CD14-positive monocyte (primary cell): ENCODE results near the gene CERKL. TPM values are rescaled to one million over a fixed set of nuclear protein-coding genes. Genes with fewer than 3 reads are reported as not detected.

Experiments used
- DNase-seq, 3 donors: peaks; one replicate each; pipeline ENCODE4 v3.0.0-alpha.2; 2011 to 2022
- H2AFZ ChIP-seq: 2 replicates; pipeline ENCODE4 v1.6.0; 2012; ENCODE audit warnings: mild to moderate bottlenecking, low read depth, low read length, inconsistent platforms; ENCODE audit not compliant: insufficient read depth, poor library complexity, severe bottlenecking
- H3K27ac ChIP-seq, 2 donors: 1 replicate in 1 of 2; 2 replicates in 1 of 2; pipeline ENCODE4 v1.5.1; 2012 to 2013; ENCODE audit warnings: low read length in 2 of 2, control low read depth in 1 of 2, inconsistent platforms in 1 of 2, low read depth in 1 of 2, mild to moderate bottlenecking in 1 of 2
- H3K27me3 ChIP-seq, 2 donors: one replicate each; pipeline versions ENCODE4 v1.6.0 to v1.6.1; 2011 to 2013; ENCODE audit warnings: low read length in 2 of 2; ENCODE audit not compliant: control insufficient read depth in 2 of 2, insufficient read depth in 2 of 2
- H3K36me3 ChIP-seq, 2 donors: replicated peaks in 1 of 2; 1 replicate in 1 of 2; 2 replicates in 1 of 2; pipeline versions ENCODE4 v1.5.1 to v1.6.1; 2012 to 2013; ENCODE audit warnings: low read length in 2 of 2, control low read depth in 1 of 2, inconsistent platforms in 1 of 2, mild to moderate bottlenecking in 1 of 2; ENCODE audit not compliant: insufficient read depth in 2 of 2, control insufficient read depth in 1 of 2
- H3K4me1 ChIP-seq, 2 donors: 1 replicate in 1 of 2; 2 replicates in 1 of 2; pipeline versions ENCODE4 v1.5.1 to v1.6.1; 2012 to 2013; ENCODE audit warnings: low read length in 2 of 2, control low read depth in 1 of 2, inconsistent platforms in 1 of 2, mild to moderate bottlenecking in 1 of 2, moderate library complexity in 1 of 2; ENCODE audit not compliant: insufficient read depth in 2 of 2, control insufficient read depth in 1 of 2
- H3K4me2 ChIP-seq: replicated peaks from 2 replicates; pipeline ENCODE3; 2012; ENCODE audit warnings: low read length, moderate library complexity, mild to moderate bottlenecking; ENCODE audit not compliant: poor library complexity, severe bottlenecking; ENCODE audit errors: extremely low read depth
- H3K4me3 ChIP-seq, 3 experiments: fragments of 200-600 bp in 1 of 3; sonication (generic) in 1 of 3; replicated peaks in 1 of 3; 1 replicate in 2 of 3; 2 replicates in 1 of 3; pipeline ENCODE4 v1.5.1; 2011 to 2013; ENCODE audit warnings: low read length in 3 of 3, mild to moderate bottlenecking in 3 of 3, control low read depth in 2 of 3, low read depth in 2 of 3, inconsistent platforms in 1 of 3, moderate library complexity in 1 of 3
- H3K79me2 ChIP-seq: 2 replicates; pipeline ENCODE4 v1.6.0; 2012; ENCODE audit warnings: mild to moderate bottlenecking, control low read depth, inconsistent platforms, low read length, moderate library complexity; ENCODE audit not compliant: insufficient read depth
- H3K9ac ChIP-seq: 2 replicates; pipeline ENCODE4 v1.6.0; 2017; ENCODE audit warnings: low read length, mild to moderate bottlenecking; ENCODE audit not compliant: insufficient read depth, poor library complexity, severe bottlenecking
- H3K9me3 ChIP-seq, 2 donors: replicated peaks in 1 of 2; 1 replicate in 1 of 2; 2 replicates in 1 of 2; pipeline versions ENCODE4 v1.5.1 to v1.6.1; 2012 to 2013; ENCODE audit warnings: low read length in 2 of 2, control low read depth in 1 of 2; ENCODE audit not compliant: control insufficient read depth in 1 of 2, insufficient read depth in 1 of 2
- H4K20me1 ChIP-seq: 2 replicates; pipeline ENCODE4 v1.6.0; 2012; ENCODE audit warnings: mild to moderate bottlenecking, low read length, control low read depth, moderate library complexity; ENCODE audit not compliant: insufficient read depth
- H3K27ac Mint-ChIP-seq, 7 donors: one replicate each; pipeline ENCODE4 v1.8.0; 2020; ENCODE audit warnings: mild to moderate bottlenecking in 7 of 7, mixed read lengths in 7 of 7, moderate library complexity in 6 of 7, inconsistent platforms in 2 of 7
- H3K27me3 Mint-ChIP-seq, 3 donors: one replicate each; pipeline ENCODE4 v1.8.0; 2021 to 2022; ENCODE audit warnings: low read depth in 3 of 3, mild to moderate bottlenecking in 3 of 3, mixed read lengths in 3 of 3, moderate library complexity in 3 of 3, inconsistent platforms in 1 of 3
- H3K36me3 Mint-ChIP-seq, 2 donors: one replicate each; pipeline ENCODE4 v1.8.0; 2020; ENCODE audit warnings: mixed read lengths in 2 of 2, inconsistent platforms in 1 of 2, mild to moderate bottlenecking in 1 of 2
- H3K4me1 Mint-ChIP-seq: one replicate; pipeline ENCODE4 v1.8.0; 2020; ENCODE audit warnings: mild to moderate bottlenecking, mixed read lengths
- H3K4me3 Mint-ChIP-seq, 2 donors: one replicate each; pipeline ENCODE4 v1.8.0; 2020; ENCODE audit warnings: mild to moderate bottlenecking in 2 of 2, mixed read lengths in 2 of 2, moderate library complexity in 1 of 2
- H3K9me3 Mint-ChIP-seq, 7 donors: one replicate each; pipeline ENCODE4 v1.8.0; 2020 to 2022; ENCODE audit warnings: mixed read lengths in 7 of 7, mild to moderate bottlenecking in 6 of 7, moderate library complexity in 6 of 7, inconsistent platforms in 2 of 7
- CTCF ChIP-seq: fragments of 200-600 bp; IDR thresholded peaks from one replicate; pipeline ENCODE4 v1.8.0; 2022; ENCODE audit warnings: antibody characterized with exemption, mild to moderate bottlenecking
- WGBS: methylation state at CpG from one replicate; pipeline ENCODE4 v1.1.5; 2013; ENCODE audit warnings: missing lambda C conversion rate; ENCODE audit not compliant: insufficient coverage; 5-methylcytosine and 5-hydroxymethylcytosine counted together
- intact Hi-C, 2 donors: fragments of 100-400 bp; cut with micrococcal nuclease; formaldehyde crosslinking; loops; one replicate each; pipeline versions ENCODE4 v1.15.0 to v1.15.1; 2023
- polyA plus RNA-seq, 3 donors: library from polyadenylated mRNA; depleted of rRNA in 1 of 3; unstranded in 2 of 3; stranded (reverse) in 1 of 3; fragments of 300-500 nt in 2 of 3; fragments of >200 nt in 1 of 3; fragmentation: Illumina TruSeq in 2 of 3; gene quantifications; 1 replicate in 2 of 3; 2 replicates in 1 of 3; pipeline ENCODE4 v1.2.3, GENCODE V29; 2012 to 2021

The CERKL gene
- polyA plus RNA-seq, 3 donors, result 0.12 to 16.3 (median 8.6) TPM

DNA sequence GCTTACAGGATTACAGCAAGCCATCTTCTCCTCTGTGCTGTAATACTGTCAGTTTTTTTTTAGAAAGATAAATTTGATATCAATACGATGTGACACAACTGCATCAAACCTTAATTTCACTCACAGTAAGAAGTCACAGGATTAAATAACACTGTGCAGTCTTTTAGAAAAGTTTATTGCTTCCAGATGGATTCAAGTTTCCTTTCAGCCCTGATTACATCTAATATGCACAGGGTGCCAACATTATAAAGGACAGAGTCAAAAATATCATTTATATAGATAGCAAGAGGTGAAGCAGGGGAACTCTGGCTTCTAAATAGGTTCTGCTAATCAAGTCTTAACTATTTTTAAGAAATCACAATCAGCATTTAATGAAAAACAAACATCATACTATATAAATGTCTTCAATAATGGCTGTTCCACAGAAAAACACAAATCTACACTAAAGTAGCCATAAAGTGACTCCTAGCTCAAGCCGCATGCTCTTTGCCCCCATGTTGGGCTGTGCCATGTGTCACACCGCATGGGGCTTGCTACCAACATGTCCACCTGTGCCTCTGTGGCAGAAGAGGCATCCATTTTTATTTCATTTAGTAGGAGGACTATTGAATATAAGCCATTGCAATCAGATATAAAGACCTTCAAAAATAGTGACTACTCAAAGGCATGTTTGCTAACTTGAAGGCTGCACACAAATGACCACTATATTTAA is 35.0 kb downstream of the CERKL start:
- no peaks in the 10 kb centered on the region for H3K9me3 ChIP-seq
- no peak overlapping the region for H2AFZ ChIP-seq
- Mint-ChIP-seq H3K27me3 (no peaks in the 10 kb centered on the region), H3K9me3 (peaks cover 0 to 4% (median 1%) of the 10 kb centered on the region in 7 donors), H3K27ac (peak overlapping the region in 1 of 7 donors; percentile 32), H3K4me1 (peaks cover 5% of the 10 kb centered on the region), H3K4me3 (no peak overlapping the region), H3K36me3 (no peaks in the 10 kb centered on the region)
- H3K4me3 ChIP-seq, result no peak overlapping the region
- no peaks in the 10 kb centered on the region for H3K79me2 ChIP-seq
- no peaks in the 10 kb centered on the region for H4K20me1 ChIP-seq
- no peak overlapping the region for H3K27ac ChIP-seq
- H3K9ac ChIP-seq, result no peak overlapping the region
- no peak overlapping the region for H3K4me2 ChIP-seq
- DNase-seq, result no peak
- TF ChIP-seq CTCF, result no peak
- H3K4me1 ChIP-seq, result no peaks in the 10 kb centered on the region
- H3K36me3 ChIP-seq, result no peaks in the 10 kb centered on the region
- intact Hi-C loops, result no loop called here
- H3K27me3 ChIP-seq, result no peaks in the 10 kb centered on the region
- WGBS, result 100% methylated on average over 1 of the region's 3 CpGs

DNA sequence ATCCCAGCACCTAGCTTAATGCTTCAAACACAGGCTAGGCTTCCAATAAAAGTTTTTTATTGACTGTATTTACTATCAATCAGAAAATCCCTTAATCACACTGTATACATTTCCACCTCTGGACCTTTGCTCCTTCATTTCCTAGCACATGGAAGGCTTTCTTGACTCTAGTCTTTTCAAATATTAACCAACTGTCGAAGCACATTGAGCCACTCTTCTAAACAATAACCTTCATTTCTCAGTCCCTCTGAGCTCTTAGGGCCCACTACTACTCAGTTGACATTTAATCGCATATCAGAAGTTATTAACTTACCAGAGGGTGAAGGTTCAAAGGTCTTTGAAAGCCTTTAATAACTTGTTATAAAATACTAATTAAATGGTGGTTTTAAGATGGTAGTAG is 37.4 kb downstream of the CERKL start:
- Histone ChIP-seq H3K4me3 (no peak overlapping the region), H3K27me3 (no peaks in the 10 kb centered on the region), H3K9ac (no peak overlapping the region), H3K27ac (no peak overlapping the region), H4K20me1 (no peaks in the 10 kb centered on the region), H3K4me1 (no peaks in the 10 kb centered on the region), H3K4me2 (no peak overlapping the region), H2AFZ (no peak overlapping the region), H3K36me3 (no peaks in the 10 kb centered on the region), H3K79me2 (no peaks in the 10 kb centered on the region), H3K9me3 (no peaks in the 10 kb centered on the region)
- DNase-seq, result no peak
- Mint-ChIP-seq H3K4me3 (no peak overlapping the region), H3K27me3 (peaks cover 0 to 2% (median 0%) of the 10 kb centered on the region in 3 donors), H3K9me3 (peaks cover 0 to 2% (median 0%) of the 10 kb centered on the region in 7 donors), H3K27ac (no peak overlapping the region), H3K4me1 (no peaks in the 10 kb centered on the region), H3K36me3 (no peaks in the 10 kb centered on the region)
- no peak for TF ChIP-seq CTCF
- 80% methylated on average over 1 of the region's 2 CpGs for WGBS
- intact Hi-C loops, result no loop called here
